Hindlimb muscle (tissue), 1 donor: Measurements from ENCODE around the gene ACTN3. TPM values are rescaled to one million over a fixed set of nuclear protein-coding genes. Genes with fewer than 3 reads are reported as not detected.
A peak's percentile ranks its signal among the peaks of the same experiment; 100 is the strongest.

Experiments used
- DNase-seq: peaks from one replicate; pipeline ENCODE4 v3.0.0-alpha.2; 2013
- polyA plus RNA-seq: library from polyadenylated mRNA; unstranded; fragments of 120-200 nt; gene quantifications from one replicate; pipeline ENCODE4 v1.2.1, GENCODE V29; 2013; ENCODE audit not compliant: insufficient read length

Gene ACTN3
- polyA plus RNA-seq, 1 donor = 141 TPM

GRCh38 chr11:66545701-66546367, 869 bp upstream of the ACTN3 start, which contains the start of gene ZDHHC24:
Gene ZDHHC24 (minus strand): TSS chr11:66546048. CDS start chr11:66546003, 45 bp downstream.
- peak; percentile 94 for DNase-seq

- no peak for DNase-seq
Observed at GRCh38 chr11:66546966-66547661, 411 bp downstream of the ACTN3 start.

- no peak for DNase-seq
Observed at GRCh38 chr11:66547662-66548009, 933 bp downstream of the ACTN3 start.

DNA sequence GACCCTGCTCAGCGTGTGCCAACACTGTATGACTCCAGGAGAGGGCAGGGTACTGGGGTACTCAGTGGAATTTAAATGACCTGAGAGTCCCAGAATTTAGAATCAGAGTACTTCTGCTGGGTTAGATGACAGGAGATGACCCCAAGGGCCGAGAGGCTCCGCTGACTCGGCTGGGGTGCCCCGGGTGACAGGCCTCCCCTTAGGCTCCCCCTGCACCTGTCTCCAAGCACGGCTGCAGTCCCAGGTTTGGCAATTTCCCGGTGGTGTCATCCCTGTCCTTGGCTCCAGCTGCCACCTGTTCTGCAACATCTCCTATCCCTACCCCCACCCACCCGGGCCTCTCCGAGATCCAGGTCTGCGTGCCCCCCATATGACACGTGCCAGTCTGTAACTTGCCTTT, 1.3 kb downstream of the ACTN3 start:
- DNase-seq = no peak

- no peak for DNase-seq
Observed at GRCh38 chr11:66548774-66549630, 2.3 kb downstream of the ACTN3 start.

GRCh38 chr11:66549696-66550095, 3.0 kb downstream of the ACTN3 start:
- DNase-seq = no peak

DNA sequence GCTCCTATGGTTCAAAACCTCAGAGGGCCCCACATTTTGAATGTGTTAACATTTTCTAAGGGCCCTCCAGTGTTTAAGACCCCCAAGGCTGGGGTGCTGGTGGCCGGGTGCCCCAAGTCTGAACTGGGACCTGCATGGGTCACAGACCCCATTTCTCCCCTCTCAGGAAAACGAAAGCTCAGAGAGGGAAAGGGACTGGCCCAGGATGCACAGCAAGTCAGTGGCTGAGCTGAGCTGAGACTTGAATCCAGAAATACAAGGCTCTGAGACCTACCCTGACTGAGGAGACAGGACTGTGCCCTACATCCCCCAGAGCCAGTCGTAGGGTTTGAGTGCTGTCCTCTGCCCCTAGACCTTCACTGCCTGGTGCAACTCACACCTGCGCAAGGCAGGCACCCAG, 4.2 kb downstream of the ACTN3 start:
- no peak for DNase-seq

GRCh38 chr11:66554602-66555001, 7.9 kb downstream of the ACTN3 start:
- DNase-seq = no peak

DNA sequence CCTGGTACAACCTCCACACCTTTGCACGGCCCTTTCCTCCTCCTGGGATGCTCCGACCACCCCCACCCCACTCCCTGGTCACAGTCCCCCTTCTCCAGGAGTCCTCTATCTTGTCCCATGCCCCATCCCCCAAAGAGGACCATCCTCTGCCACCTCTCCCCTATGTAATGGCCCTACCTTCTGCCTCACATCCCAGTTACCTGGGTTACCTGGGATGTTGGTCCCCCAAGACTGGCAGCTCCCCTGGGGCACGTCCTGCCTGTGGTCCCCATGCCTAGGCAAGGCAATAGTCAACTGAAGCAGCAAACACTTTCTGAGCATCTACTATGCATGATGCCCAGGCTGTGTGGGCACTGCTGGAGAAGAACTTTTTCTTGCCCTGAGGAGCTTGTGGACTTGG, 8.7 kb downstream of the ACTN3 start:
- DNase-seq = no peak

DNA sequence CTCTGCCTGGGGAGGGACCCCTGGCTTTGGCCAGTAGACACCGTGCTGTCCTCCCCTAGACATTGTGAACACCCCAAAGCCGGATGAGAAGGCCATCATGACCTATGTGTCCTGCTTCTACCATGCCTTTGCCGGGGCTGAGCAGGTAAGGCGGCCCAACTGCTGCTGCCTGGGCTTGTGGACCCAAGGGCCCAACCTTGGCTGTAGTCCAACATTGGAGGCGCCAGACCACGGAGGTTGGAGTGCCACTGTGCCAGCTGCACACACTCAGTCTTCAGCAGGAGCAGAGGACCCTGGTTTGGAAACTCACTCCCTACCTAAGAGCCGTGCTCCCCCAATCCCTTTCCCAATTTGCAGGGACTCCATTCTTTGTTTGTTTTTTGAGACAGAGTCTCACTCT, 9.4 kb downstream of the ACTN3 start:
- no peak for DNase-seq

DNA sequence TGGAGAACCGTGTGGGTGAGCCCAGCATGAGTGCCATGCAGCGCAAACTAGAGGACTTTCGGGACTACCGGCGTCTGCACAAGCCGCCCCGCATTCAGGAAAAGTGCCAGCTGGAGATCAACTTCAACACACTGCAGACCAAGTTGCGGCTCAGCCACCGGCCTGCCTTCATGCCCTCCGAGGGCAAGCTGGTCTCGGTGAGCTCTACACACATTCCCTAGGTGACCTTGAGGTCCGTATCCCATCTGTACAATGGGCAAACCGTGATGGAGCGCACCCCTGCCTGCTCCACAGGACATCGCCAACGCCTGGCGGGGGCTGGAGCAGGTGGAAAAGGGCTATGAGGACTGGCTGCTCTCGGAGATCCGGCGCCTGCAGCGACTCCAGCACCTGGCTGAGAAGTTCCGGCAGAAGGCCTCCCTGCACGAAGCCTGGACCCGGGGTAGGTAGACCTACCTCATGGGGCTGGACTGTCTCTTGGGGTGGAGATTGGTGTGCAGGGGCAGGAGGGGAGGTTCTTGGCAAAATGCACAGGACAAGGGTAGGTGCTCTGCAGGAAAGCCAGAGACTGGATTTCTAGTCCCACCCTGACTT, 11.1 kb downstream of the ACTN3 start:
- DNase-seq = no peak

GRCh38 chr11:66559142-66559865, 12.6 kb downstream of the ACTN3 start:
- no peak for DNase-seq

DNA sequence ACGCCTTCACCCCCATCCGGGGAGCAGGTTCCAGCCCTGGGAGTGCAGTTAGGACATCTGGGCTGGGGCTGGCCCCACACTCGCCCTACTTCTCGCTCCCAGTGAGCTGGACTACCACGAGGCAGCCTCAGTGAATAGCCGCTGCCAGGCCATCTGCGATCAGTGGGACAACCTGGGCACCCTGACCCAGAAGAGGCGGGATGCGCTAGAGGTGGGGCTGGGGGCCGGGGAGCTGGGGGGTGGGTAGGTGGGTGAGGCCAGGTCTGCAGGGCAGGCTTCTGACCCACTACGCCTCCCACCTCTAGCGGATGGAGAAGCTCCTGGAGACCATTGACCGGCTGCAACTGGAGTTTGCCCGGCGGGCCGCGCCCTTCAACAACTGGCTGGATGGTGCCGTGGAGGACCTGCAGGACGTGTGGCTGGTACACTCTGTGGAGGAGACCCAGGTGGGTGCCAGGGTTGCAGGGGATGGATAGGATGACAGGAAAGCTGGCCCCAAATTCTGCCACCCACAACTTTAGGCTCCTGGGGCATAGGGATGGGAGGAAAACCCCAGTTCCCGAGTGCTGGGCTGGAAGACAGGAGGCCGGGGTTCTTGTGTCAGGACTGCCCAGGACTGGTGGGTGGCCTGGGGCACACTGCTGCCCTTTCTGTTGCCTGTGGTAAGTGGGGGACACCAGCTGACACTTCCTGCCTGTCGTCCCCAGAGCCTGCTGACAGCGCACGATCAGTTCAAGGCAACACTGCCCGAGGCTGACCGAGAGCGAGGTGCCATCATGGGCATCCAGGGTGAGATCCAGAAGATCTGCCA, 13.4 kb downstream of the ACTN3 start:
- DNase-seq = no peak

DNA sequence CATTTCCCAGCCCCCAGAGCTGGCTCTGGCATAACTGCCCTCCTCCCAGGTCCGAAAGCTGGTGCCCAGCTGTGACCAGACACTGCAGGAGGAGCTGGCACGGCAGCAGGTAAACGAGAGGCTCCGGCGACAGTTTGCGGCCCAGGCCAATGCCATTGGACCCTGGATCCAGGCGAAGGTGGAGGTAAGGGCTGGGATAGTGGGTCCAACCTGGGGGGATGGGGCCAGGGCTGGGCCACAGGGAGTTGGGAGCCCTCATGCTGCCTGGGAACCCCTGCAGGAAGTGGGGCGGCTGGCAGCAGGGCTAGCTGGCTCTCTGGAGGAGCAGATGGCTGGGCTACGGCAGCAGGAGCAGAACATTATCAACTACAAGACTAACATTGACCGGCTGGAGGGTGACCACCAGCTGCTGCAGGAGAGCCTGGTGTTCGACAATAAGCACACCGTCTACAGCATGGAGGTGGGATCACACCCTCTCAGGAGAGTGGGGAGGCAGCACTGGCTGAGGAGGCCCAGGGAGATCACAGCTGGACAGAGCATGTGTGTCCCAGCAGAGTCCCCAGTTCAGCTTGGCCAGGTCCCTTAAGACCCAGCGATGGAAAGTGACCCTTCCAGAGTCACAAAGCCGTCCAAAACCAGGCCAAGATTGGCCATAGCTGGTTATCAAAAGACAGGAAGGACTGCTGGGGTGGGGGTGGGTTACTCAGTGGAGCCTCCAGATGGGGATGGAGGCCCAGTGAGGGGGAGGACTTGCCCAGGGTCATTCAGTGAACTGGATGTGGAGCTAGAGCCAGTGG, 14.7 kb downstream of the ACTN3 start:
- no peak for DNase-seq

DNA sequence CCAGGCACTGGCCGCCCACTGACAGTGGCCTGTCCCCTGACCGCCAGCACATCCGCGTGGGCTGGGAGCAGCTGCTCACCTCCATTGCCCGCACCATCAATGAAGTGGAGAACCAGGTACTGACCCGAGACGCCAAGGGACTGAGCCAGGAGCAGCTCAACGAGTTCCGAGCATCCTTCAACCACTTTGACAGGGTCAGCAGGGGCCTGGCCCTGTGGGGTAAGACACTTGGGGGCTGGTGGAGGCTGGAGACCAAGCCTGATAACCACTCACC, 15.2 kb downstream of the ACTN3 start:
- DNase-seq = no peak

GRCh38 chr11:66562275-66562674, 15.6 kb downstream of the ACTN3 start:
- DNase-seq = no peak

GRCh38 chr11:66562907-66563583, 16.3 kb downstream of the ACTN3 start:
- DNase-seq = no peak

GRCh38 chr11:66563832-66564231, 17.1 kb downstream of the ACTN3 start:
- no peak for DNase-seq

GRCh38 chr11:66564538-66564937, 17.8 kb downstream of the ACTN3 start:
- no peak for DNase-seq

DNA sequence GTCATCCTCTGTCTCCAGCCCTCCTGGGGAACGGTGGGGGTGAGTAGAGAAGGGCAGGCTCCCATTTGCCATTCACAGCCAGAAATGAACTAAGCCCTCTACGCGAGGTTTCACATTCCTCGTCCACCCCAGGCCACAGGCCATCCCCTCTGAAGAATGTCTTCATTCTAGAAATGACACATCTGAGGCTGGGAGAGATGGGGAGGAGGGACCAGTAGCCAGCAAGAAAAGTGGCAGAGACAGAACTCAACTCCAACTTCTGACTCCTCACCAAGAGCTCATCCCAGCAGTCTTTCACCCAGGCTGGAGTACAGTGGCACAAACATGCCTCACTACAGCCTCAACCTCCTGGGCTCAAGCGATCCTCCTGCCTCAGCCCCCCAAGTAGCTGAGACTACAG, 18.3 kb downstream of the ACTN3 start:
- no peak for DNase-seq
